Nephron (organoid): ENCODE data around the gene TTLL7.

Source experiments
- H3K27ac Mint-ChIP-seq, 3 experiments: 2 replicates each; pipeline ENCODE4 v1.8.0; 2020; ENCODE audit warnings: mixed read lengths in 3 of 3, mild to moderate bottlenecking in 2 of 3, moderate library complexity in 1 of 3
- H3K27me3 Mint-ChIP-seq: 2 replicates; pipeline ENCODE4 v1.8.0; 2021; ENCODE audit warnings: low read depth, mild to moderate bottlenecking, moderate library complexity, mixed read lengths
- H3K36me3 Mint-ChIP-seq: 2 replicates; pipeline ENCODE4 v1.8.0; 2020; ENCODE audit warnings: low read depth, mixed read lengths
- H3K4me1 Mint-ChIP-seq: 2 replicates; pipeline ENCODE4 v1.8.0; 2020; ENCODE audit warnings: mixed read lengths
- H3K4me3 Mint-ChIP-seq, 3 experiments: 2 replicates each; pipeline ENCODE4 v1.8.0; 2020; ENCODE audit warnings: mild to moderate bottlenecking in 3 of 3, mixed read lengths in 3 of 3, moderate library complexity in 2 of 3
- H3K9me3 Mint-ChIP-seq: 2 replicates; pipeline ENCODE4 v1.8.0; 2020; ENCODE audit warnings: mixed read lengths
- TF ChIP-seq, protein P1 (sequence below), 3 experiments: fragments of 200-600 bp; sonication (generic); IDR thresholded peaks; one replicate each; pipeline ENCODE4 v1.5.0; 2021; ENCODE audit warnings: antibody characterized with exemption in 3 of 3; ENCODE audit not compliant: unreplicated experiment in 3 of 3

TTLL7 gene

DNA sequence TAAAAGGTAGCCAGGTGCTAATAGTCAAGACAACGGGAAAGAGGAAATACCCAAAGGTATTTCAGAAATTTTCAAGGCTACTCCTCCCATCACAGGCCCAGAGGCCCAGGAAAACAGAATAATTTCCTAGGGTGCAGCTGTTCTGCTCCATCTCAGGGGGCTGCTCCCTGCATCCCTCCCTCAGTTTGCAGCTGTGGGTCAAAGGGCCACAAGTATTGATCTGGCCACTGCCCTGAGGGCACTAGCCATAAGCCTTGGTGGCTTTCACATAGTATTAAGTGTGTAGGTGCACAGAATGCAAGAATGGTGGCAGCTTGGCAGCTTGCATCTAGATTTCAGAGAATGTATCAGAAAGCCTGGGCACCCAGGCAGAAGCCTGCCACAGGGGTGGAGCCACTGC, 179.5 kb downstream of the TTLL7 start:
- TF ChIP-seq, protein P1, sequence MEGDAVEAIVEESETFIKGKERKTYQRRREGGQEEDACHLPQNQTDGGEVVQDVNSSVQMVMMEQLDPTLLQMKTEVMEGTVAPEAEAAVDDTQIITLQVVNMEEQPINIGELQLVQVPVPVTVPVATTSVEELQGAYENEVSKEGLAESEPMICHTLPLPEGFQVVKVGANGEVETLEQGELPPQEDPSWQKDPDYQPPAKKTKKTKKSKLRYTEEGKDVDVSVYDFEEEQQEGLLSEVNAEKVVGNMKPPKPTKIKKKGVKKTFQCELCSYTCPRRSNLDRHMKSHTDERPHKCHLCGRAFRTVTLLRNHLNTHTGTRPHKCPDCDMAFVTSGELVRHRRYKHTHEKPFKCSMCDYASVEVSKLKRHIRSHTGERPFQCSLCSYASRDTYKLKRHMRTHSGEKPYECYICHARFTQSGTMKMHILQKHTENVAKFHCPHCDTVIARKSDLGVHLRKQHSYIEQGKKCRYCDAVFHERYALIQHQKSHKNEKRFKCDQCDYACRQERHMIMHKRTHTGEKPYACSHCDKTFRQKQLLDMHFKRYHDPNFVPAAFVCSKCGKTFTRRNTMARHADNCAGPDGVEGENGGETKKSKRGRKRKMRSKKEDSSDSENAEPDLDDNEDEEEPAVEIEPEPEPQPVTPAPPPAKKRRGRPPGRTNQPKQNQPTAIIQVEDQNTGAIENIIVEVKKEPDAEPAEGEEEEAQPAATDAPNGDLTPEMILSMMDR (IDR thresholded peaks at IDR 0.05; ENCODE audit: unreplicated experiment in 3 of 3) = no peak
- Mint-ChIP-seq H3K4me3 (no peak overlapping the region), H3K9me3 (peaks cover 17% of the 10 kb centered on the region), H3K4me1 (peaks cover 7% of the 10 kb centered on the region), H3K27me3 (no peaks in the 10 kb centered on the region), H3K27ac (no peak overlapping the region), H3K36me3 (no peaks in the 10 kb centered on the region)

DNA sequence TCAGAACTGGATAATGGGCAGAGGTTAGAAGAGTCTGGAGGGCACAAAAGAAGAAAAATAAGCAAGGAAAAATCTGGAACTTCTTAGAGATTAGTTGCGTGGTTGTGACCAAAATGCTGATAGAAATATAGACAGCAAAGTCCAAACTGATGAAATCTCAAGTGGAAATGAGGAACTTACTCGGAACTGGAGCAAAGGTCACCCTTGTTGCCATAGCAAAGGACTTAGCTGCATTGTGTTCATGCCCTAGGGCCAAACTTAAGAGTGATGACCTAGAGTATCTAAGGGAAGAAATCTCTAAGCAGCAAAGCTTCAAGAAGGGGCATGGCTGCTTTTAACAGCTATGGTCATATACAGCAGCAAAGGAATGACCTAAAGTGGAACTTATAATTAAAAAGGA, 180.0 kb downstream of the TTLL7 start:
- no peaks in the 10 kb centered on the region for H3K36me3 Mint-ChIP-seq
- H3K27me3 Mint-ChIP-seq = no peaks in the 10 kb centered on the region
- peaks cover 16% of the 10 kb centered on the region for H3K9me3 Mint-ChIP-seq
- H3K4me3 Mint-ChIP-seq = no peak overlapping the region
- TF ChIP-seq, protein P1 (IDR thresholded peaks at IDR 0.05; ENCODE audit: unreplicated experiment in 3 of 3) = no peak
- no peak overlapping the region for H3K27ac Mint-ChIP-seq
- peaks cover 11% of the 10 kb centered on the region for H3K4me1 Mint-ChIP-seq

DNA sequence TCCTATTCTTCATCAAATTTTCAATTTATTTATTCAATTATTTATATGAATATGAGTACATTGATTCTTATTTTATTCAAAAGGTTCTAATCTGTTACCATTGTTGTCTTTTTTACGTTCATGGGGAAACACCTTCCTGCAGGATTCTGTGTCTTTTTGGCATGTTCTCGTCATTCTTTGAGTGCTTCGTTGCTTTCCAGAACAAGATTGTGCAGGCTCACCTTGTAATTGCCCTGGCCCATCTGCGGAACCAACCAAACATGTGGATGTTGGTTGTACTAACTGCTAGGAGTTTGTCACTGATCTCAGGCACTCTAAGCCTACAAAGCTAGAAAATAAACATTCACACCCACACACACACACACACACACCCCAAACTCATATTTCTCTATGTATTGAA, 182.1 kb downstream of the TTLL7 start:
- no peaks in the 10 kb centered on the region for H3K36me3 Mint-ChIP-seq
- TF ChIP-seq, protein P1 (IDR thresholded peaks at IDR 0.05; ENCODE audit: unreplicated experiment in 3 of 3) = no peak
- no peak overlapping the region for H3K4me3 Mint-ChIP-seq
- H3K27ac Mint-ChIP-seq = no peak overlapping the region
- H3K27me3 Mint-ChIP-seq = no peaks in the 10 kb centered on the region
- H3K4me1 Mint-ChIP-seq = peaks cover 17% of the 10 kb centered on the region
- H3K9me3 Mint-ChIP-seq = peaks cover 12% of the 10 kb centered on the region

DNA sequence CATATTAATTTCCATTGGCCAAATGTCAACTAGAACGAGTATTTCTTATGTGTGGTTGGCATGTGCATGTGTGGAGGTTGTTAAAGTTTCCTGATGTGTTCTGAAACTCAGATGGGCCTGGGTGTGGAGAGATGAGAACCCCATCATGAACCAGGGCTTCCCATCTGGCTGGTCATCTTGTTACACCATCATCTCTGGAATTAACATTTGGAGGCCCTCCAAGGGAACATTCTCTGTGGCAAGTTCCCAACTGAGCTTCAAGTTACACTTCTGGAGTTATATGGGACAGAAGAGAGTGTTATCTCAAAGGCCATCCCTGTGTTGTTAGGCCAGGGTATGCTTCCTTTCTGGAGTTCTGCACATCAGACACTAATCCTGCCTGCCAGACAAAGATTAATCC, 183.6 kb downstream of the TTLL7 start:
- Mint-ChIP-seq H3K27ac (peak overlapping the region in 1 of 3 experiments; percentile 44), H3K4me1 (peaks cover 22% of the 10 kb centered on the region), H3K36me3 (no peaks in the 10 kb centered on the region), H3K9me3 (peaks cover 7% of the 10 kb centered on the region), H3K27me3 (no peaks in the 10 kb centered on the region), H3K4me3 (no peak overlapping the region)
- TF ChIP-seq, protein P1 (IDR thresholded peaks at IDR 0.05; ENCODE audit: unreplicated experiment in 3 of 3) = no peak
